Suppressor macrophage treated with lipopolysaccharide for 1 hour (primary cell): Measurements from ENCODE around the gene MSANTD2.

Experiments used
- DNase-seq, 3 donors: peaks; one replicate each; pipeline ENCODE4 v3.0.0-alpha.2; 2020 to 2022

Gene MSANTD2

GRCh38 chr11:124751741-124752470, 48.3 kb downstream of the MSANTD2 start, which contains the start of gene VSIG2:
Gene VSIG2 (minus strand): TSS chr11:124752255. CDS start chr11:124752137, 118 bp downstream.
- no peak for DNase-seq

DNA sequence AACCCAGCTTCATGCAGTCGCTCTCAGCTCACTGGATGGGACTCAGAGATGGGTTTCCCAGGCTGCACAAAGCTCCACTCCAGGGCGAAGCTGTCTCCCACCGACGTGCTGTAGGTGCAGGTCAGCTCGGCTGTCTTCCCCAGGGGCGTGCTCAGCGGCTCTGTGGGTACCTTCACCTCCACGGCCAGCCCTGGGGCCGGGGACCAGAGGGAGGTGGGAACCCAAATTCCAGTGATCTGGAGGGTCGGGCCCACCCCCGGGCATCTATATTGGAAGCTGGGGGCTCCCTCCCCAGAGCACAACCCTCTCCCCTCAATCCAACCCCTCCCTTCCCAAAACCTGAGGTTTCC, 48.8 kb downstream of the MSANTD2 start:
- DNase-seq = no peak

DNA sequence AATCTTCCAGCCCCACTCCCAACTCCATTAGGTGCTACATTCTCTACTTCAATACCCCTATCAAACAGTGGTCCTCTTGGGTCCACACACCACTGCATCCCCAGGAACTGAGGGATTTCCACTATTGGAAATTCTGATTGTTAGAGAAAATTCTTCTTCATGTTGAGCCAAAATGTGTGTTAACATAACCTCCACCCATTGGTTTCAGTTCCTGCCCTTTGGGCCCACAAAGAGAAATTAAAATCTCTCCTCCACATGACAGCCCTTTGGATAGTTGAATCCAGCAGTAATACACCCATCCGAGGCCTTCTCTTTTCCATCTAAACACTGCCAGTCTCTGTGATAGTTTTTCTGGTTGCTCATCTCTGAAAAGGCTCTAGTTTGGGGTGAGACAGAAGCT, 50.3 kb downstream of the MSANTD2 start:
- peak in 2 of 3 donors; percentile 39 to 53 for DNase-seq

DNA sequence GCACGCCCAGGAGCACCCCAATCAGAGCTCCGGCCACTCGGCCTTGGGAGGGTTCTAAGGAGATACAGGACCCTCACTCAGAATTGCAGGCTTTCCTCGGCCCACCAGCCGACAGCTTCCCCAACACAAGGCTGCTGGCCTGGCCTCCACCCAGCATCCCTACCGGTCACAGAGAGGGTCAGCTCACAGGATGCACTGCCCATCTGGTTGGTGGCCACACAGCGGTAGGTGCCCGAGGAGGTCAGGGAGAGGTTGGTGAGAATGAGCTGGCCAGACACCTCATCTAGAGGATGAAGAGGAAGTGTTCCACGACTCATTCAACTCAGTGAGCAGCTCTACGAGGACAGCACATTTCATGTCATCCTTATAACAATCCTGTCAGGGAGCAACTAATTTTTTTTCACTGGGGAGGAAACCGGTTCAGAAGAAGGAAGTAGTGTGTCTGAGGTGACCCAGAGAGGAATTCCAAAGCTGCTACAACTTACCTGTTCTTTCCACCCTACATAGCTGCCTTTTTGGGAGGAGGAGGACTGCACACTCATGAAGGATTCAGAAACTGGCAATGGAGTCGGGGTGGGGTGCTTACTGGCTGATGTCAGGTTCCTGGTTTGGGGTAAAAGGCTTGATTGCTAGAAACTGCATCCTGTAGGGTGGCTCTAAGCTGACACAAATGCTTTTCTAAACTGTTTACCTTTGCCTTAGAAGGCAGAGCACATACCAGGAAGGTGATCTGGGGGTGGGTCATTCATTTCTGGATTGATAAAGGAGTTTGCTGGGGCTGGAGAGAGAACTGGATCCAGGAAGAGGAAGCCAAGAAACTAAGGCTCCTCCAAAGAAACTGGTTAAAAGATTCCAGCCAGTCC, 51.5 kb downstream of the MSANTD2 start:
- peak in 2 of 3 donors; percentile 56 for DNase-seq

GRCh38 chr11:124748100-124748418, 52.1 kb downstream of the MSANTD2 start:
- DNase-seq = no peak

GRCh38 chr11:124747406-124748099, 52.7 kb downstream of the MSANTD2 start:
- no peak for DNase-seq

- DNase-seq = peak; percentile 66 to 83 (median 74)
Measured at GRCh38 chr11:124746621-124747243, 53.5 kb downstream of the MSANTD2 start.

GRCh38 chr11:124745835-124746620, 54.2 kb downstream of the MSANTD2 start:
- DNase-seq = no peak

DNA sequence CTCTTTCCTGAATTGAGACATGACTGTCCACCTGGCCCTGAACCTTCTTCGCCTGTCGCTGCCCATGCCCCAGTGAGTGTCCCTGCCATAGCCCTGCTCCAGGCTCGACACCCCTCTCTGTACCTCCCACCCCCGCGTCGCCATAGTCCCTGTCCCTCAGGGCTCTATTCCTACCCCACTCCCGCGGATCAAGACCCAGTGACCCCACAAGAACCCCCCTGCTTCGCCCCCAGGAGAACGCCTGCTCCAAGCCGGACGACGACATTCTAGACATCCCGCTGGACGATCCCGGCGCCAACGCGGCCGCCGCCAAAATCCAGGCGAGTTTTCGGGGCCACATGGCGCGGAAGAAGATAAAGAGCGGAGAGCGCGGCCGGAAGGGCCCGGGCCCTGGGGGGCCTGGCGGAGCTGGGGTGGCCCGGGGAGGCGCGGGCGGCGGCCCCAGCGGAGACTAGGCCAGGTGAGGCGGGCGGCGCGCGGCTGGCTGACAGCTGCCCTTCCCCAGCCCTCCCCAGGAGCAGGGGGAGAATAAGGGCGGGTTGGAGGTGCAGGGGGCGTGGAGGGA, 54.9 kb downstream of the MSANTD2 start:
- DNase-seq = no peak

GRCh38 chr11:124743050-124743449, 57.2 kb downstream of the MSANTD2 start:
- no peak for DNase-seq

DNA sequence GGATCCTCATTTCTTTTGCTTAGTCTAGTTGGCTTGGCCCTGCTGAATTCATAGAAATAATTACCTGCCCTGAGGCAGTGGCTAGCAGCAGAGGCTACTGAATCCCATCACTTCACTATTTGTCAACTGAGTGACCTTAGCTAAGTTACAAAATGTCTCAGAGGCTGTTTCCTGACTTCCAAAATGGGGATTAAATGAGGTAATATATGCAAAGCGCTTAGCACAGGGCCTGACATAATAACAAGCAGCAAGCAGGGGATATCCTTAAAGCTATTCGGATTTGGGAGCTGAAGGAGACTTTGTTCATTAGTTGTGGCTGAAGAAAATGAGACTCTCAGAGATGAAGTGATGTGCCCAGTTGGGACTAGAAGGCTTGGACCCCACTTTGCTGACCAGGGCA, 57.7 kb downstream of the MSANTD2 start:
- DNase-seq = peak in 1 of 3 donors; percentile 56

DNA sequence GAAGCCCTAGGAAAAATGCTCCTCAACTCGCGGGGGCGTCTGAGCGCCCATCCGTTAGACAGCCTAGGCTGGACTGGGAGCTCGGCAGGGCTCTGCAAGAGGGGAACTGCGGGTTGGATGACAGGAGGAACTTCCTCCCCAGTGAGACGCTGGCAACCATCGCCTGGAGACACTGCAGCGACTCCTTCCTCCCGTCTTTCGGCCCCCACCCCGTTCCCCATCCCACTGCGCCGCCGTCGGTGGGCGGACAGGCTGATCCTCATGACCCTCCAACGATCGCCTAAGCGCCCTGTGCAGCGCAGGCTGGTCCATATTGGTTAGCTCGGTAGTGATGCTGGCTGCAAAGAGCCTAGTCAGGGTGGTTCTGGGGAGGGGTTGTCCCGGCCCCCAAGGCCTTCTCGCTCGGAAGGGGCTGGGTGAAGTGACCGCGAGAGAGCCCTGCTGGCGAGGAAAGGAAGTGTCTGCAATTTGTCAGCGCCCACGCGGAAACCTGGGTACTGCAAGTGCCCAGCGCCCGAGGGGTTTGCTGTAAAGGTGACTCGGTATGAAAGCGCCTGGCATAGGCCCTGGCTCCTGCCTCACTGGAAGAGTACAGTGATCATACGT, 59.8 kb downstream of the MSANTD2 start:
- peak; percentile 68 to 76 (median 71) for DNase-seq

DNA sequence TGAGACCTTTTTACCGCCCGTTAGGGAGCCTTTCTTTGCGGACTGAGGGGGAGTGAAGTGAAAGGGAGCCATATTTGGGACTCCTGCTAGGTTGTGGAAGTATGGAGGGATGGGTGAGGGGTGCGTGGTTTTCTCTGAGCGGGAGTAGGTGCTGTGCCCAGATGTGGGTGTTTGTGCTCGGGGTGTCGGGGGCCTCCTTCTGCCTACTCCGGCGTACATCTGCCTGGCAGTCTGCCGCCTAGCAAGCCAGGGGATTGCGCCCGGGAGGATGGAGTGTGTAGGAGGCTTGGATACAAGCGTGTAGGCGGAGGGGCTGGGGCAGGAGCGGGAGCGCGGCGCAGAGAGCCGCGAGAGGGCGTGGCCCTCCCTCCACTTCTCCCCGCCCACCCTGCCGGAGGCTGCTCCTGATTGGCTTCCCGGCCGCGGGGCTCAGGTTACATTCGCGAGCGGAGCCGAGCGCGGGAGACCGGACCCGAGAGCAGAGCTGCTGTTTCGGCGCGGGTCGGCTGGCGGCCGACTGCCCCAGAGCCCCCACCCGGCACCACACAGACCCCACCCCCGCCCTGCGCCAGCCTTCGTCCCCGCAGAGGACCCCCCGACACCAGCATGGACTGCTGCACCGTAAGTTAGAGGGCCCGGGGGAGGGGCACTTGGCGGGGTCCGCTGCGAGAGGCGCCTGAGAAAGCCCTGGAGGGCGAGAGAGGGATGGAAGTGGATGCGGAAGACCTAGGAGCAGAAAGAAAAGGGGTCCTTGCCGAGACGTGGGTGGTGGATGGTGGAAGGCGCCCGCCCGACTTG, 60.5 kb downstream of the MSANTD2 start, which contains the start of gene NRGN:
NRGN (plus strand) TSS at position 464 of the 798 bp plus-strand sequence; CDS start at position 607, 143 bp downstream.
- peak; percentile 88 to 94 (median 88) for DNase-seq

DNA sequence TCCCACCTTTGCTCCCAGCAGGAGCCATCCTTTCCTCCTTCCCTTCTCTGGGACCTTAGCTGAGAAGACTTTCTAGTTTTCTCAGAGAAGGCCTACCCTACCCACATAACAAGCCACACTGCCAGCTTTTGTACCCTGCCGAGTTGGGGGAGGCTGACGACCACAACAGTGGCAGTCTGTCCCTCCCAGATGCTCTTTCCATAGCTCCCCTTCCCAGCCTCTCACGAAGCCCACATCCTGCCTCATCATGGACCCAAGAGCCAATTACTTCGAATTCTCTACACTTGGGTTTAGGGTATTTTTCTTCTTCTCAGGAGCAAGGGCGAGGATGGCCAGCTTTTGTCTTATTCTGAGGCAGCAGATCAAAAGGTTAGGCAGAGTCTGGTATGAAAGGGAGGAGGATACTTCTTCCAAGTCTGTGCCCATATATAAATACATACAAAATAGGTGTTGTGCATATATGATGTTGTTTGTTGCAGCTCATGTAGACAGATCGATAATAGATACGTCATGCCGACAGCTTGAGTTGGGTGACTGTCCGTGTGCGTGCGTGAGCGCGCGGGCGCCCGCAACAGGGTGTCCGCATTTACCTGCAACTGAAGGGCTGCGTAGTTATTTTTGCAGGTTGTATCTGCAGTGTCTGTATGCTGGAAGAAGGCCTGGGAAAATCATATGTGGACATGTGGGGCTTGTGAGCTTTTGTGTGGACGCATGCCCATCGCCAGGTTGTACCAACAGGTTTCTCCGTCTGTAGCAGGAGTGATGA, 61.3 kb downstream of the MSANTD2 start:
- DNase-seq = no peak

DNA sequence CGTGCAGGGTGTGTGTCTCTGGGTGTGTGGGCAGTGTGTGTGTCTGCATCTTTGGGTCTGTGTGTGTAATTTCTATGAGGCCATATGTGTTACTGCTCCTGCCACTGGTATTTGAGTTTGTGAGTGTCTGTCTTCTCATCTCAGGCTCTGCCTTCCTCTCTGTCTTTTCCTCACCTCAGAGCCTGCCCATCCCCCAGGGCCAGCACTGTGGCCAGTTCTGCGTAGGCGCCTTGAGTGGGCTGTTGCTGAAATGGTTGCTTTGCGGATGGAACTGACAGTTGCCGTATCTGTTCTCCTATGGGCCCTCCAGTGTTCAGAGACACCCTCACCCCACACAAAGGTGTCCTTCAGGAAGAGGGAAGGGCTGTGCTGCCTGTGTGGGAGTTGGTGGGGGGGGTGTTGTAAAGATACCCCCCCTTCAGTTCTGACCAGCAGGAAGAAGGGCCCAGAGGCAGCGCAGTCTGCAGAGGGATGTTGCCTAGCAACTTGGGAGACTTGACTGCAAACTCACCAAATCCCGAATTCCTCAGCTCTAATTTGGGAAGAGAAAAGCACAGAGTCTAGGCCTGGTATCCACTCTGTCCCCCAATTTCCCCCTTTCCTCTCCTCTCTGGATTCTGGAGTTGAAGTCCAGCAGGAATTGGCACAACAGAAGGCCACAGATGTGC, 62.4 kb downstream of the MSANTD2 start:
- DNase-seq = no peak

DNA sequence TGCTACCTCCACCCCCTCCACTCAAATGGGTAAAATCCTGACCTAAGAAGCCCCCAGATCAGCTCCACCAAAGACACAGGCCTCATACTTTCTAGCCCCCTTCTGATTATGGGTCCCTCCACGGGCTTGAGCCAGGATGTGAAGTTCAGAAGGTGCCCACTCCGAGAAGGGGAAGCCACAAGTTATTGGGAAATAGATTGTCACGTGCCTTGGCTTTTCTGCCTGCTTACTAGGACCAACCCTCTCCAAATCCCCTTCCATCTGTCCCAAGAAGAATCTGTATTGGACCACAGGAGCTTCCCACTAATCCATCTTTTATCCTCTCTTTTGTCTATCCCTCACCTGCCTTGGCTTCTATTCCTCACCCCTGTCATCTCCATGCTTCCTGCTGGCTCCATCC, 63.5 kb downstream of the MSANTD2 start:
- DNase-seq = peak; percentile 56 to 65 (median 61)

DNA sequence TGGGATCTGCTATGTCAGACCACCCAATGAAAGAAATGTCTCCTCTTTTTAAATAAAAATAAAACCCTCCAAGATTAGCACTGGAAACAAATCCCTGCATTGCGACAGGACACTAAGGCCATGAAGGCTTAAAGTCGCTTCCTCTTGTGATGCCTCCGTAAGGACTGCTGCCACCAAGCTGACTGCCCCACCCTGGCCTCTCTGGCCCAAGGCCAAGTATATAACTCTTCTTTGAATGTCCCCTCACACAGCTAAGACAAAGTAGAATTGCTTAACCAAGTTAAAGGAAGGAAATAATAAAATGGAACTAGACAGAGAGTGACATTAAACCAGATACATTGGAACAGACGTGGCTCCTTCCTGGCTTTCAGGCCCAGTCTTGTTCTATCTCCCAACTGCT, 68.0 kb downstream of the MSANTD2 start:
- DNase-seq = peak in 2 of 3 donors; percentile 38 to 44

DNA sequence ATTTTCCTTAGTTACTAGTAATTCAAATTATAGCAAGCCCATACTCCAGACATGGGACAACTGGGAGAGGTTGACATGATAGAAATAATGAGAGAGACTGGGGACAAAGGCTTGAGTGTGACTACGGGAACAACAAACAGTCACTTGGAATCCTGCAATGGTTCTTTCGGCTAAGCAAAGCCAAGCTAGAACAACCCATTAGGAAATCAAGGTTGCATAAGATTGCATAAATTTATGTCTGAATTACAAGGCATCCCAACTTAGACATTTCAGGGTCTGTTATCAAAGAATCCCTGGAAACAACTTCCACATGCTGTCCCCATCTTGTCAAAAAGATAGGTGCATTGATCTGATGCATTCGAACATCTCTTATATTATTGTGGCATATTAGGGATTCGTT, 70.6 kb downstream of the MSANTD2 start:
- DNase-seq = no peak

GRCh38 chr11:124728134-124728533, 72.1 kb downstream of the MSANTD2 start:
- DNase-seq = no peak
